ENCODE data around the gene LRCOL1. TPM values are rescaled to one million over a fixed set of nuclear protein-coding genes. Genes with fewer than 3 reads are reported as not detected.

The LRCOL1 gene
- total and polyA plus RNA-seq, 2 of the 8 experiments (the other 6 are each of a cell fraction or from before 2014, with no cell fraction given), result not detected

DNA sequence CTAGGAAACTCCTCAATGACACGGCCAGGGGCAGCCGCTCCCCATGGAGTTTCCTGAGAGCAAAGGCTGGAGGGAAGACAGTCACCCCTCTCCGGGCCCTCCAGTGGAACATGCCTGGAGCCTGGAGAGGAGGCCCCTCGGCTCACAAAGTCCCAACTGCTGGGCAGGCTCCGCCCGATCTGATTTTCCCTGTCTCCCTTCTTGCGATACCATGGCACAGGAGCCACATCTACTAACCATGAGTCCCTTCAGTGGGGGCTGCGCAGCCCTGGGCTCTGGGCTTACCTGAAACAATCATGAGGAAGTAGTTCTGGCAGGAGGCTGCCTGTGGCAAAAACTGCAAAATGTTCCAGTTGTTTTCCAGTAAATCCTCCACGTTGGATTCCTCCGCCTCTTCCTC lies 23.5 kb upstream of the LRCOL1 start:
- Histone ChIP-seq H3K9me3 (ENCODE audit: insufficient read depth in 2 of 2, low read depth in 1 of 2, low read length in 1 of 2) (no peaks in the 10 kb centered on the region), H4K91ac (replicated peaks; ENCODE audit: insufficient read length, low read length) (no peak overlapping the region), H3K18ac (ENCODE audit: extremely low read depth, low read length) (no peak overlapping the region), H3K36me3 (ENCODE audit: control insufficient read depth in 2 of 4, insufficient read depth in 4 of 4, low read length in 3 of 4) (peaks cover 39 to 88% (median 81%) of the 10 kb centered on the region in 4 experiments), H3K27me3 (replicated peaks in 1 of 4; ENCODE audit: control insufficient read depth in 3 of 4, extremely low read depth in 1 of 4, insufficient read depth in 3 of 4, low read length in 3 of 4) (no peaks in the 10 kb centered on the region), H4K20me1 (replicated peaks in 1 of 2; ENCODE audit: control insufficient read depth in 1 of 2, insufficient read depth in 2 of 2, low read length in 2 of 2) (peaks cover 4 to 20% of the 10 kb centered on the region in 2 experiments), H3K4me3 (ENCODE audit: extremely low read depth in 1 of 4, insufficient read depth in 2 of 4, low read depth in 3 of 4, low read length in 4 of 4) (no peak overlapping the region), H4K5ac (ENCODE audit: insufficient read length, low read depth, low read length) (no peak overlapping the region), H3K56ac (replicated peaks; ENCODE audit: insufficient read length, low read depth, low read length) (no peak overlapping the region), H3K4me2 (ENCODE audit: insufficient read depth in 1 of 2, low read depth in 2 of 2, low read length in 2 of 2) (no peak overlapping the region), H3K23ac (ENCODE audit: insufficient read length) (no peak overlapping the region), H2BK5ac (ENCODE audit: low read depth, low read length) (no peak overlapping the region; the same call in 1 of the 2 replicates), H3K14ac (ENCODE audit: insufficient read length) (no peak overlapping the region), H3K23me2 (ENCODE audit: low read depth, low read length) (no peaks in the 10 kb centered on the region), H2AFZ (ENCODE audit: low read length) (no peak overlapping the region), H4K8ac (ENCODE audit: extremely low read depth, insufficient read depth, low read length) (no peak overlapping the region), H2BK120ac (replicated peaks; ENCODE audit: low read depth, low read length) (no peak overlapping the region), H3K4ac (replicated peaks; ENCODE audit: insufficient read length, low read depth, low read length) (no peak overlapping the region), H3K79me1 (ENCODE audit: low read depth, low read length) (no peaks in the 10 kb centered on the region), H2BK20ac (ENCODE audit: low read length) (no peak overlapping the region), H3K27ac (ENCODE audit: low read depth, low read length) (no peak overlapping the region), H3K4me1 (replicated peaks in 1 of 4; ENCODE audit: control insufficient read depth in 3 of 4, insufficient read depth in 4 of 4, low read length in 3 of 4) (no peaks in the 10 kb centered on the region), H3K79me2 (ENCODE audit: control insufficient read depth in 1 of 2, insufficient read depth in 2 of 2, low read length in 2 of 2) (no peaks in the 10 kb centered on the region), H2BK15ac (ENCODE audit: low read length) (no peak overlapping the region), H2BK12ac (ENCODE audit: low read depth, low read length) (no peak overlapping the region), H2AK5ac (ENCODE audit: low read depth, low read length) (no peak overlapping the region), H3K9ac (replicated peaks in 1 of 4; ENCODE audit: extremely low read depth in 1 of 4, low read depth in 3 of 4, low read length in 3 of 4) (no peak overlapping the region)
- no peak for FAIRE-seq
- CTCF ChIA-PET (ENCODE audit: partially characterized antibody), result interaction anchor here (2.2 to 9.3 kb wide), 2 partner anchors 8 to 14 kb away, joined by 6 to 61 read pairs; no protein-coding TSS in a partner anchor
- POLR2A ChIA-PET (ENCODE audit: partially characterized antibody), result interaction anchor here (0.6 to 2.3 kb wide), 3 partner anchors 19 to 107 kb away, joined by 3 to 6 read pairs (median 3); no protein-coding TSS in a partner anchor
- TF ChIP-seq SIRT6 (IDR thresholded peaks at IDR 0.05; ENCODE audit: low read length), result no peak
- TF ChIP-seq NRF1 (IDR thresholded peaks at IDR 0.05; ENCODE audit: low read depth, low read length), result no peak
- no peak for TF ChIP-seq TEAD4 (IDR thresholded peaks at IDR 0.05; ENCODE audit: low read depth, low read length)
- no peak for TF ChIP-seq TBP (IDR thresholded peaks at IDR 0.05; ENCODE audit: low read depth, low read length)
- no peak for TF ChIP-seq TAF1 (IDR thresholded peaks at IDR 0.05; ENCODE audit: low read depth, low read length)
- no peak for TF ChIP-seq POLR2AphosphoS5 (IDR thresholded peaks at IDR 0.05; ENCODE audit: low read depth, low read length)
- no peak for TF ChIP-seq SP1 (IDR thresholded peaks at IDR 0.05; ENCODE audit: low read depth, low read length)
- no peak for TF ChIP-seq KDM1A (IDR thresholded peaks at IDR 0.05; ENCODE audit: borderline replicate concordance, low read length)
- TF ChIP-seq POU5F1 (IDR thresholded peaks at IDR 0.05; ENCODE audit: low read depth, low read length), result no peak
- no peak for TF ChIP-seq GTF2F1 (IDR thresholded peaks at IDR 0.05; ENCODE audit: borderline replicate concordance, low read depth, low read length)
- no peak for TF ChIP-seq HDAC6 (IDR thresholded peaks at IDR 0.05; ENCODE audit: low read depth, low read length)
- TF ChIP-seq CREB1 (IDR thresholded peaks at IDR 0.05), result no peak
- no peak for TF ChIP-seq TAF7 (optimal IDR thresholded peaks at IDR 0.05; ENCODE audit: borderline replicate concordance, low read depth, low read length)
- TF ChIP-seq, protein P1, sequence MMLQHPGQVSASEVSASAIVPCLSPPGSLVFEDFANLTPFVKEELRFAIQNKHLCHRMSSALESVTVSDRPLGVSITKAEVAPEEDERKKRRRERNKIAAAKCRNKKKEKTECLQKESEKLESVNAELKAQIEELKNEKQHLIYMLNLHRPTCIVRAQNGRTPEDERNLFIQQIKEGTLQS (IDR thresholded peaks at IDR 0.05; ENCODE audit: insufficient read depth, low read depth, low read length), result no peak
- no peak for TF ChIP-seq SP4 (IDR thresholded peaks at IDR 0.05; ENCODE audit: low read length)
- DNase-seq (ENCODE audit: low read depth in 1 of 2, low spot score in 2 of 2), result no peak
- WGBS, 2 experiments (ENCODE audit: extremely low coverage in 1 of 2, insufficient coverage in 1 of 2, insufficient read length in 1 of 2, insufficient replicate concordance in 2 of 2, low coverage in 1 of 2, low lambda C conversion rate in 2 of 2, missing lambda C conversion rate in 1 of 2), result 85 to 100% methylated on average over 1 to 9 of the region's 10 CpGs

All from H1 (cell line).